Astrocyte of the spinal cord (primary cell): ENCODE measurements around the gene INHBE.

Experiments
- DNase-seq: peaks from one replicate; pipeline ENCODE4 v3.0.0; 2011; ENCODE audit warnings: low read depth, low spot score
- H3K4me3 ChIP-seq: 2 replicates; pipeline ENCODE4 v1.5.1; 2011; ENCODE audit warnings: low read depth, mild to moderate bottlenecking, low read length, moderate library complexity
- in situ Hi-C: cut with HindIII; loops from 2 replicates; pipeline ENCODE4 v1.10.0; 2017; ENCODE audit warnings: low sequenced_read_pairs
- TF ChIP-seq, protein P1 (sequence below): IDR thresholded peaks from 2 replicates; pipeline ENCODE4 v1.5.1; 2012; ENCODE audit warnings: low read depth, mild to moderate bottlenecking, low read length, inconsistent platforms

The INHBE gene

DNA sequence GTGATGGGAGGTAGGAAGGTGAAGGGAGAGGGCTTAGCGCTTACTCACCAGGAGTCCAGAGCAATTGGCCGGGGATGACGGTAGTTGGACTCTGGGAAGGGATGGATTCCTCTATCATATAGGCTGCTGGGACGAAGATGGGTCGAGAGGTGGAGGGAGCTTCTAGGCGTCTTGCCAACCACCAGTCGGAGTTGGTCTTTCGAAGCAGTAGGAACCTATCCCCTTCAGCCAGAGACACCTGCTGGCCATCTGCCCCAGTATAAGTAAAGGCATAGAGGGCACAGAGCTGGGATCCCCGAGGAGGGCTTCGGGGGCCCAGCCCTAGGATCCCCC lies 23.9 kb downstream of the INHBE start:
- no peak overlapping the region for H3K4me3 ChIP-seq
- TF ChIP-seq, protein P1, sequence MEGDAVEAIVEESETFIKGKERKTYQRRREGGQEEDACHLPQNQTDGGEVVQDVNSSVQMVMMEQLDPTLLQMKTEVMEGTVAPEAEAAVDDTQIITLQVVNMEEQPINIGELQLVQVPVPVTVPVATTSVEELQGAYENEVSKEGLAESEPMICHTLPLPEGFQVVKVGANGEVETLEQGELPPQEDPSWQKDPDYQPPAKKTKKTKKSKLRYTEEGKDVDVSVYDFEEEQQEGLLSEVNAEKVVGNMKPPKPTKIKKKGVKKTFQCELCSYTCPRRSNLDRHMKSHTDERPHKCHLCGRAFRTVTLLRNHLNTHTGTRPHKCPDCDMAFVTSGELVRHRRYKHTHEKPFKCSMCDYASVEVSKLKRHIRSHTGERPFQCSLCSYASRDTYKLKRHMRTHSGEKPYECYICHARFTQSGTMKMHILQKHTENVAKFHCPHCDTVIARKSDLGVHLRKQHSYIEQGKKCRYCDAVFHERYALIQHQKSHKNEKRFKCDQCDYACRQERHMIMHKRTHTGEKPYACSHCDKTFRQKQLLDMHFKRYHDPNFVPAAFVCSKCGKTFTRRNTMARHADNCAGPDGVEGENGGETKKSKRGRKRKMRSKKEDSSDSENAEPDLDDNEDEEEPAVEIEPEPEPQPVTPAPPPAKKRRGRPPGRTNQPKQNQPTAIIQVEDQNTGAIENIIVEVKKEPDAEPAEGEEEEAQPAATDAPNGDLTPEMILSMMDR: no peak
- in situ Hi-C loops: no loop called here
- DNase-seq: no peak

DNA sequence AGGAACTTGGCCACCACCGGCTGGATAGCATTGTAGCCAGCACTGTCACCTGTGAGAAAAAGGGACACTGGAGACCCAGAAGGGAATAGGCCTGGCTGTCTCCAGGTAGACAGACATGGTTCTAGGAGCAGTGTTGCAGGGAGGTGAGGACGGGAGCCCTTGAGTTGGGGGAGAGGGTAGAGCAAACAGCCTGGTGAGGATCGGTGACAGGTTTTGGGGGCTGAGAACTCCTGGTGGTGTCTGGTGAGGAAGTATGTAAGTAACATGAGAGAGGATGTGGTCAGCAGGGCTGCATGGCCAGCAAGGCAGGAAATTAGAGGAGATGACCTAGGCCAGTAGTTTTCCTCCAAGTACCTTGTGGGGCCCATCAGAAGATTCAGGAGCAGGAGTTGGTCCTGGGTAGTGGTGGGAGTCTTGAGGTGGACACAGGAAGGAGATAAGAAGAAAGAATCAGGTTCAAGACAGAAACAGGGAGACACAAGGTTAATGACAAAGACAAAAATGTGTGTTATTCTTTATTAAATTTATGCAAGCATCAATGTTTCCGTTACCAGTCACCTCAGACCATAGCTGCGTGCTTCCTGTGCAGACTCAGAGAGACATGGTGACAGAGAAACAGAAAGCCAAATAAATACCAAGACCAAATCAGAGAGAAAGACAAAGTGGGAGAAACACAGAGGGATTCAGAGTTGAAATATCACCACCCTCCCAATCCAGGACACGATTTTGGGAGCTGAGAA lies 24.4 kb downstream of the INHBE start, which contains the start of gene ARHGAP9:
Gene ARHGAP9, minus strand, starts transcription at position 491 of the 740 bp plus-strand sequence. Its CDS starts 460 bp downstream, at position 31.
- H3K4me3 ChIP-seq: no peak within 1 kb of the TSS
- no peak for DNase-seq
- in situ Hi-C loops: no loop called here
- TF ChIP-seq, protein P1: no peak

DNA sequence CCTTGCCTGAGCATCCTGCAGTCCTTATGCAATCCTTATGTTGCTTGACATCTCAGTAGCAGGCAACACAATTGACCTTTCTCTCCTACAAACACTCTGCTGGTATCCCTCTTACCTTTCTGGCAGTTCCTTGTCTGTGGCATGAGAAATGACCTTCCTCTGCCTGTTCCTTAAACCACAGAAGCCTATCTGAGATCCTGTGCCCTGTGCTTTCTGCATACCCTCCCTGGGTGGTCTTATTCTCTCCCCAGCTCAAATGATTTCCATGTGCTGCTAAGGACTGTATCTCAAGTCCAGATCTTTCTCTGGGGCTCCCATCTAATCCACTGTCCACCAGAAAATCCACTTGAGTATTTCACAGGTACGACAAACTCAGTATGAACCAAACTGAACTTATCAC lies 26.6 kb downstream of the INHBE start:
- H3K4me3 ChIP-seq: no peak overlapping the region
- TF ChIP-seq, protein P1: no peak
- no peak for DNase-seq
- in situ Hi-C loops: no loop called here

DNA sequence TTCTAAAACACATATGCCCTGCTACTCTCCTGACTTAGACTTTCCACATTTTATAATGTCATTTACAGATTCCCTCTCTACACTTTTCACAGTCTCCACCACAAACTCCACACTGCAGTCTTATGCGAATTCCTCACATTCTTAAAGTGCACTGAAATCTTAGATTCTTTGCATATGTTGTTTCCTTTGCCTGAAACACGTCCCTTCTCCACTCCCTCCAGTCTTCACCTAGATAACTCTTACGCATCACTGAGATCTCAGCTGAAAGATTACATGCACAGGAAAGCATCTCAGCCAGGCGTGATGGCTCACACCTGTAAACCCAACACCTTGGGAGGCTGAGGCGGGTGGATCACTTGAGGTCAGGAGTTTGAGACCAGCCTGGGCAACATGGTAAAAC lies 28.4 kb downstream of the INHBE start:
- H3K4me3 ChIP-seq: no peak overlapping the region
- in situ Hi-C loops: no loop called here
- TF ChIP-seq, protein P1: no peak
- peak; percentile 56 for DNase-seq

DNA sequence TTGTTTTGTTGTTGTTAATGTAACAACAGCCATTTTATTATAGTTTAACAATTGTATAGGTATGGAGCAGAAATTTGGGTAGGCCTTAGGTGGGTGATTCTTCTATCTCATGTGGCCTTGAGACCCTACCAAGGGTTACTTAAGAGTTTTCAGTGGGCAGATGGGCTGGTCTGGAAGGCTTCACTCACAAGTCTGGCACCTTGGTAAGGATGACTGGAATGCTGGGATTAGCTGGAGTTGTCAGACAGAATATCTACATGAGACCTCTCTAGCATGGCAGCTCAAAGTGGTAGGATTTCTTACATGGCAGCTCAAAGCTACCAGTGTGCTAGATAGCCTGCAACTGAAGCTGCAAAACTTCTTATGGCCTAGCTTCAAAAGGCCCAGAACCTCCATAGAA lies 30.6 kb downstream of the INHBE start:
- H3K4me3 ChIP-seq: no peak overlapping the region
- no peak for DNase-seq
- in situ Hi-C loops: no loop called here
- TF ChIP-seq, protein P1: no peak

DNA sequence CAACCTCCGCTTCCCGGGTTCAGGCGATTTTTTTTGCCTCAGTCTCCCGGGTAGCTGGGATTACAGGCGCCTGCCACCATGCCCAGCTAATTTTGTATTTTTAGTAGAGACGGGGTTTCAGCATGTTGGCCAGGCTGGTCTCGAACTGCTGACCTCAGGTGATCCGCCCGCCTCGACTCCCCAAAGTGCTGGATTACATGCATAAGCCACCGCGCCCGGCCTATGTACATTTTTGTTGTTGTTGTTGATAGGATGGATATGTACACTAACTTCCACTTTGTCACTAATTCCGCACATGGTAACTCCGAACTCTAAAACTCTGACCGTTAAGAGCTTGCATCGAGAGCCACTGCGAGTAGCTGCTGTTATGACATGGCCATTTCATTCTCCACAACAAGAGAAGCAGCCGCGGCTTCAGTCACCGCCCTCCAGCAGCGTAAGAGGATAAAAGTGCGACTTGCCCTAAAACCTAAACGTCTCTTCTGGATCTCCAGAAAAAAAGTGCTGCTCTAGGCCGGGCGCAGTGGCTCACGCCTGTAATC lies 32.0 kb downstream of the INHBE start:
- TF ChIP-seq, protein P1: no peak
- DNase-seq: no peak
- H3K4me3 ChIP-seq: peak overlapping the region; percentile 100
- in situ Hi-C loops: no loop called here
